Measurements from ENCODE around the gene ERC2.

Gene ERC2

DNA sequence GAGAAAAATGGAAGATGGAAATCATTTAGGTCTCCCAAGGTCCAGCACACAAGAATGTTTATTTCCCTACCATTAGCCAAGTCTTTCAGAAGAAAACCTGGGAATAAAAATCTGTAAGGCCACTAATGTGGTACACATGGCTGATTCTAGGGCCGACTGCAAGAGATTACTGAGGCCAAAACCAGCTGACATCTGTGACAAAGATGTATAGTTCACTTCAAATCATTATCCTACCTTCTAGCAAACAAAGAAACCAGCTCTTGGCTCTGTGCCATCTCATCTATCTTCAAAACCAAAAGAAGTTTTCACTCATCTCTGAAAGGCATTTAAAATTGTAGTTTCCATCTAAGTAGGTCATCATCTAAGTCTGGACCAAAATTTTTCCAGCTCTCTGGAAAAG is 43.9 kb downstream of the ERC2 start:
- no peak for DNase-seq

DNA sequence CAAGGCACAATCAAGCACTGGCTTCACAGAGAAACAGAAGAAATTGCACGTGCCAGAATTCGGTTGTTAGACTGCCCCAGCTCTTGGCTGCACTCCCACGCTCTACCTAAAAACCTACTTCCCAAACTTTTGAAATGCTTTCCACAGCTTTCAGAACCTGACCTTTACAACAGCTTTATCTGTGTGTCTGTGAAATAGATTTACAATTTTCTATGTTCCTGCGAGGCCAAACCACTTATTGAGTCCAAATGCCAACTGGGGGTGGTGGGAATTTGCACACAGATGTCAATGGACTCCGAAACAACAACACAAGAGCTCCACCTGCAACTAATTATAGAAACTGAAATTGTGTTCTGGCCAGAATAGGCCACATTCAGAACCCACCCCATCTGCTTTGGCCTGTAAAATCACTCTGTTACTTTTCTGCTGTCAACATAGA is 44.6 kb downstream of the ERC2 start:
- no peak for DNase-seq

DNA sequence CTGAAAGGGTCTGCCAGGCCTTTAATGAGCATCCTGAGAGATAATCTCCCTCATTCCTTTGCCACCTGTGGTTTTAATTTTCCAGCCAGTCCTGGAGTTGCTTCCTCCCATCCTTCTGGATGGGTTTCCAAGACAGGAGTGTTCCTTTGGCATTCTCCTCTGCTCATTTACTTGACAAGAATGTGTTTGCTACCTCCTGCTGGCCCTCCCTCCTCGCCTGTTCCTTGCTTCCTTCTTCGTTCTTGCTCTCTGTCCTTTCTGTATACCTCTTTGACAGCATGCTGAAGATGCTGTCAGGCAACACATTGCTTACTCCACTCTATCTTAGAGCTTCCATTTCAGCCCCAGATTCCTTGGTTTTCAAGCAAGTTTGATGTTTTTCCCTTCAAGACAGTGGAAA is 46.0 kb downstream of the ERC2 start:
- DNase-seq: no peak

DNA sequence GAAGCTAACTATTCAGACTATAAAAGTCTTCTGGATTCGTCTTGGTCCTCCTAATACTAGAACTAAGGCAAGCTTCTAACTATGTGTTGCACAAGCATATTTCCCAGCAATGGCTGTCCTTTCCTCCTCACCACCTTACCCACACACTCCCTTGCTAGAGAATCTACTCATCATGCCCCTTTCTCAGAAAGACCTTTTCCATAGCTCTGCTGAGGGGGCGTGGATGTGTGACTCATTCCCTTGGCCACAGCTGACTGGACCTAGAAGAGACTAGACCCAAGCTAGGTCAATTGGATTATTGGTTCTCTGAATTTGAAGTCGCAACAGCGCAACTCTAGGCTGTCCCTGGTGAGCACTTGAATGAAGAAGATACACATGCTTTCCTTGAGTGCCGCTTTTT is 47.1 kb downstream of the ERC2 start:
- no peak for DNase-seq

DNA sequence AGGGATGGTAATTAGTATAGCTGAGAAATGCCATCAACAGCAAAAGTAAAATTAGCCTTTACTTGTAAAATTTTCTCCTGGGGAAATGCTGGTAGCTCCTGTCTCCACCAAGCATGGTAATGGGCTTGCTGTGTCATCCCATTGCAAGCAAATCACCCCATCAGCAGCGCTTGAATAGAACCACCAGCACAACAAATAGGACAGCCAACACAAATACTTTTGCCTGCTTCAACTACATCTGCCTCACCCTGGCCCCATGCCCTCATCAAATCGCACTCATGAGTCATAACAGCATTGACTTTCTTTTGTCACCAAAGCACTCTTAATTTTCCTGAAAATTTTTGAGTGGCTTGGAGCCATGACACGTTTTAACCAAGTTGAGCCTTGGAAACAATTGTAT is 52.6 kb downstream of the ERC2 start:
- DNase-seq: no peak

DNA sequence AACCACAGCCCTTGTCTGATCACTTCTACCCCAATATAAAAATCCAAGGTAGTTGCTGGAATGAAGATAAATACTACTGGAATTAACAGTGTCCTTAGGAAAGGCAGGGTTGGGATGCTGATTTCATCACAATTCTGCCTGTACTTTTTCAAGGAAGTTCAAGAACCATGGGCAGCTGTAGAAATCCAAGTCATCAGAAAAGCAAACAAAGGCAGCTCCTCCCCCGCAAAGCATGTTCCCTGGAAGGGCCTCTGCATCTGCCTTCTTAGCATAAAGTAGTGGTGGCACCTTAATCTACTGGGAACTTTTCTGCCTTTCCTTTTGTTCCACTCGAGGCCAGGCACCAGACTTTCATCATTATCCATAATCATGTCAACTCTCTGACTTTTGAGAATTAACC is 54.4 kb downstream of the ERC2 start:
- DNase-seq: no peak

DNA sequence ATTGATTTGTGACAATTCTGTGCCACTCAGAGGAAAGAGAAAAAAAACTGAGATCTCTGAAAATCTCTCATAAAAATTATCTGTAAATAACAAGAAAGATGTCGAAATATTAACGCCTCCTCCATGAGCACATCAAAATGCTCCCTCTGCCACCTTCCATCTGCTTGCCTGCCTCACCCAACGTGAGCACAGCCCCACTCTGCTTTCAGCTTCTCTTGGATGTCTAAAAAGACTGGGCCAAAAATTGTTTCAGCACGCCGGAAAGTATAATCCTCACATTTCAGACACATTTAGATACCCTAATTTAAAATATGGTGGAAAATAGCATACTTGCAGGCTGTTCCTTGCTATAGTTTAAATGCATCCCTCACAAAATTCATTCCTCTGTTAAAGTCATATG is 57.1 kb downstream of the ERC2 start:
- no peak for DNase-seq

DNA sequence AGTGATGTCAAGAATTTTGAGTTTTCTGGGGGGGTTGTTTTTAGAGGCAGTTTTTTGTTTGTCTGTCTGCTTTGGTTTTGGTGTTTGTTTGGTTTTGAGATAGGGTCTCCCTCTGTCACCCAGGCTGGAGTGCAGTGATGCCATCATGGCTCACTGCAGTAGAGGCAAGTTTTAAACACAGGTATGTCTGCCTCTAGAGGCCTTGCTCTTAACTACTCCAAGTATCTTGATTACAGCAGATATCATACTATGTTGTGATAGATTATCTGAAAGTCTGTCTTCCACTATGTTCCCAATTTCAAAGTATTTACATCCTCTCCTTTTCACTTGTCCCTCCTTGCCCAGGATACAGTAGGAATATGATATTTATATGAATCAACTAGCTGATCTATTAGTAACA is 57.7 kb downstream of the ERC2 start:
- no peak for DNase-seq

DNA sequence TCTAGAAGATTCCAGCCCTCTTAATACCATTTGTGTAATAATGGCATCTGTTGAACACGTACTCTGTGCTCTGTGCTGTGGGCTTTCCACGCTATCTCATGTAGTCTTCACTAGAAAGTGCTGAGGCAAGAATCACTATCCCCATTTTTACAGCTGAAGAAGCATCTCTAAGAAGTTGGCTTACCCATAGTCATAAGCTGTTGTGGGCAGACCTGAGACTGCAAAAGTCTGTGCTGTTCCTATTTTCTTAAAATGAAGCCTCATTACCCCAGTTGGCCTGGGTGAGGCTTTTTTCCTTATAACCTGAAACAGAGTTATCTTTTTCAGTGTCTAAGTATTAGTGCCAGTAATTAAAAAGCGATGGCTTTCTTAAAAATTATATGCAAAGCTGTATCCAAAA is 58.5 kb downstream of the ERC2 start:
- no peak for DNase-seq

DNA sequence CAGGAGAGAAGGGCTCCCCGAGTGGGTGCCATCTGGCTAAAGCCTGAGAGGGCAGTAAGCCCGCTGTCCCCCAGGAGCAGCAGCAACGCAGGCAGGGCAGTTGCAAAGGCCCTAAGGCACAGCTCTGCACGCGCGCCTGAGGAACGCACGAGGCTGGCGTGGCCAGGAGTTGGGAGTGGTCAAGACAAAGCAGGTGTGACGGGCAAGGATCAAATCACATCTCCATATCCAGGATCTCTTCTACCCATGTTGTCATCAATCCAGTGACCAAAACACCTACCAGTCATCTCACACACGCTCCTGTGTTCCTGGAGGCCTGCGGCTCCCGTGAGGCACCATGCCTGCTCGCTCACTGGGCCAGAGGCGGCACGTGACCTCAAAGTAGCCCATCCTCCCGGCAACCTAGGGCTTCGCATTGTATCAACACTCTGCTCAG is 59.5 kb downstream of the ERC2 start:
- DNase-seq: no peak

DNA sequence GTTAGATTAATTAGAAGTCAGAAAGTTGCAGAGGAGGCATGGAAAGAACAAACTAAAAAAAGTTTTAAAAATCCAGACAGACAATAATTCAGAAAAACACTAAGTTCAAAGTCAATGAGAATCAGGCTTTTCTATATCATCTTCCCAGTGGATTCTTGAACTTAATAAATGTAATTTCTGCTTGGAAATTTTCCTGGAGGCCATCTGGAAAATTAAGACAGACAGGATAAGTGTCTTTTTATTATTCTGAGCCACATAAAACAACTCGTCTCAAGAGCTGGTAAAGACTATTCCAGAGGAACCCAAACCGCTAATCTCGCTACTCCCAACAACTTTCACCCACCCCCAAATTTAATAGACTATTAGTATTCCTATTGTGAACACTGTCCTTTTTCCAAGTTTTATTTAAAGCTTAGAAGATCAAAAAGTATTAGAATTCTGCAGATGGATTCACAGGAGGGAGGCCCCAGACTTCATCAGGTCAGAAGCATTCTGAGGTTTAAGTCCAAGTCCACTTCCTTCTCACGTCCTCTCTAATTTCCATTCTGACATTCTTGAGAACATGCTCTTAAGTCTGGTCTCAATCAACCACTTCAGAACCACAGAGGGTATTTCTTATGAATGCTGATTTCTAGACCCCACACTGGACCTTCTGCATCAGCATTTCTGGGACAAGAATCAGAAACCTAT is 61.3 kb downstream of the ERC2 start:
- no peak for DNase-seq

DNA sequence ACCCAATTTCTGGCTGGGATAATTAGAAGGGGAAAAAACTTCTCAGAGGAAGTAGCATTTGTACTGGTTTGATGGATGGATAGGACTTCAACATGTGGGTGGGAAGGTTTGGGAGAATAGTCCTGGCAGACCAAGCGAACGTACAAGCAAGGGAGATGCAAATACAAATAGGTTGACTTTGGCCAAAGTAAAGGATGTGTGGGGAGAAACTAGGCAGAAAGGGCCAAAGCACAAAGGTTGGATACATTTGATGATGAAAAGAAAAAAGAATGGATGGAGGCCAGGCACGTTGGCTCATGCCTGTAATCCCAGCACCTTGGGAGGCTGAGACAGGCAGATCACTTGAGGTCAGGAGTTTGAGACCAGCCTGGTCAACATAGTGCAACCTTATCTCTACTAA is 63.4 kb downstream of the ERC2 start:
- DNase-seq: no peak

DNA sequence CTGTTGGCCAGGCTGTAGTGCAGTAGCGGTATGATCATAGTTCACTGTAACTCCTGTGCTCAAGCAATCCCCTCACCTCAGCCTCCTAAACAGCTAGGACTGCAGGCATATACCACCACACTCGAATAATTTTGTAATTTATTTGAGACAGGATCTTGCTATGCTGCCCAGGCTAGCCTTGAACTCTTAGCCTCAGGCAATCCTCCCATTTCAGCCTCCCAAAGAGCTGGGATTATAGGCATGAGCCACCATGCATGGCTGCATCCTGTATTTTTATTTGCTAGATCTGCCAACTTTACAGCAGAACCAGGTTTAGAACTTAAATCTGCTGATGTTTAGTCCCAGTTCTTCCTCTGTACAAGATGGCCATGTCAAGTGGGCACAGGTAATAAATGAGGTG is 69.6 kb downstream of the ERC2 start:
- no peak for DNase-seq

DNA sequence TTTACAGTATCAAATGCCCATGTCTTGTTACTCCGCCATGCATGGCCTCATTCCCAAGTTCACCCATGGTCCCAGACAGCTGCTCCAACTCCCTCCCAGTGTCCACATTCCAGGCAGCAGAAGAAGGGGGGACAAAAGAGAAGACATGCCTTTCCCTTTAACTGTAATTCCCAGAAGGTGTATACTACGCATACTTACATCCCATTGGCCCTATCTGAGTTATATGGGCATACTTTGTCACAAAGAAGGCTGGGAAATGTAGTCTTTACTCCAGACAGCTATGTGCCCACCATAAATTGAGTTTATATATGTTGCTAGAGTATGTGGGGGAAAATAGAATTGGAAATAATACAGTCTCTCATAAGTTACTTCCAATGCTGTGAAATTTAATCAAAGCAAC is 70.5 kb downstream of the ERC2 start:
- DNase-seq: no peak

DNA sequence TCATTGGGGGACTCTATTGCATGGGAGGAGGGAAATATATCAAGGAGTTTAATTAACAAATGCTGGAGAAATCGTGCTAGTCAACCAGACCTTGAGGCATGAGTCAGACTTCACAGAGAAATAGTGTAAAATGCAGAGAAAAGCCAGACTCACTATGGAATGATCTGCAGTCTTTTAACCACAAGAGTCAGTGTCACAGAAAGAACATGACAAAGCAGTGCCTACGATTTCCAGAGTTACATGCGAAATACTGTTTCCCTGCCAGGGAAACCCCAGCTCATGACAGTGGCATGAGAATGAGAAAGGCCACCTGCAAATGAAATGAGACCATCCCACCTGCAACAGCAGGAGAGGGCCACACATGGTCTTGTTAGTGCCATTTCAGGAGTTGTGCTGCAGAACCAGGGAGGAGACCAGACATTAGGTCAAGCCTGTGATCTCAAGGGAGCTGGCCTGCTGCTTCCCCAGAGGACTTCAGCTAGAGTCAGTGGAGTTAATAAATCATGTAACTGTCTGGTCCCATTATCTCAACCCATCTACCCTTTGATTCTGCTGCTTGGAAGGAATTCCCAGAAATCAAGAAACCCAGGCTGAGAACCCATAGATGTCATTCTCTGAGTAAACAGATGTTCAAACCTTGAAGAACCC is 79.0 kb downstream of the ERC2 start:
- DNase-seq: no peak

DNA sequence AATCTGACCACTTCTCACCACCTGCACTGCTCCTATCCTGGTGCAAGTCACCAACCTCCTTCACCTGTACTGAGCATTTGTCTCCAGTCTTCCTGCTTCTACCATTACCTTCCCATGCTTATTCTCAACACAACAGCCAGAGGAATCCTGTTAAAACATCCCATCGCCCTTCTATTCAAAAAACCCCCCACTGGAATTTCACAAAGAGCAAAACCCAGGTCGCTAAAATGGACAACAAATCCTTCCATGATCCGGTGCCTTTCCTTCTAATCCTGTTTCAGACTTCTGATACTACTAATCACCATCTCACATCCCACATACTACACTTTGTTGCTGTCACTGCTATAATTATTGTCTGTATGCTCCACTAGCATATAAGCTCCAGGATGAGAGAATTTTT is 85.2 kb downstream of the ERC2 start:
- no peak for DNase-seq

DNA sequence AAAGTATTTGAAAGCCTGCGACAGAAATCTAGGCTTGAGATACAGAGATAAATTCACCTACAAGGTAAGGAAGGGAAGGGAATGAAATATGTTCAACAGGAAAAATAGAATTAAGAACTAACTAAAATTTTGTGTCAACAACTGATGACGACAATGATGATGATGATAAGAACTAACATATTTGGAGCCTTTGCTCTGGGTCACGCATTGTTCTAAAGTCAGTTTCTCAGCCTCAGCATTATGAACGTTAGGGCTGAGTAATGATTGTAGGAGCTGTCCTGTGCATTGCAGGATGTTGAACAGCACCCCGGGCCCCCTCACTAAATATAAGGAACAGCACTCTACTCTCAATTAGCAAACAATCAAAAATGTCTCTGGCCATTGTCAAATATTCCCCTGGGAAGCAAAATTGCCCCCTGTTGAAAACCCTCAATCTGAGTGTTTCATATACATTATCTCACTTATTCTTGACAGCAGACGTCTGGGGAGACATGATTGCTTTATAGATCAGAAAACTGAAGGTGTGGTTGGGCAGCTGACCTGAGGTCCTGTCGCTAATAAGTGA is 88.5 kb downstream of the ERC2 start:
- no peak for DNase-seq

DNA sequence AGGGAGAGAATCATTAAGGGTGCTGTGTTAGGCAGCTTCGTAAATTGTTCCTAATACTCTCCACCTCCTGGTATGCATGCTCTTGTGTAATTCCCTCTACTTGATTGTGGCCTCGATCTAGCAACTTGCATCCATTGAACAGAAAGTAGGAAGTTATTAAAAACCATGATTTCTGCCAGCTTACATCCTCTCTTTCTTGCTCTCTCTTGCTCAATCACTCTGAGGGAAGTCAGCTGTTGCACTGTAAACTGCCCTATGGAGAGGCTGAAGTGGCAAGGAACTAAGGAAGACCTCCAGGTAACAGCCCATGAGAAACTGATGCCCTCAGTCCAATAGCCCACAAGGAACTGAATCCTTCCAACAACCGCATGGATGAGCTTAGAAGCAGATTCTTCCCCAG is 92.6 kb downstream of the ERC2 start:
- no peak for DNase-seq

DNA sequence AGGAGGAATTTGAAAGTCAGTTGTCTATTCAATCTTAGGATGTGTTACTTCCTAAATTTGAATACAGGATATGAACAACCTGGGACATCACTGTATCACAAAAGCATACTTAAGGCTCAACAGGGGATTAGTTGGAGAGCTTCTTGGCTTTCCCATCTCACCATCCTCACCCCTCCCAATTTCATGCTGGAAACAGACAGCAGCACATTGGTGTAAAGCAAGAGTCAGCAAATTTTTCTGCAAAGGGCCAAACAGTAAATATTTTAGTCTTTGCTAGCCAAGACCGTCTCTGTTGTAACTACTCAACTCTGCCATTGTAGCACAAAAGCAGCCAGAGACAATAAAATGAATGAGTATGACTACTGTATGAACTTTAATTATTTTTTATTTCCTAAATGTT is 94.9 kb downstream of the ERC2 start:
- no peak for DNase-seq

DNA sequence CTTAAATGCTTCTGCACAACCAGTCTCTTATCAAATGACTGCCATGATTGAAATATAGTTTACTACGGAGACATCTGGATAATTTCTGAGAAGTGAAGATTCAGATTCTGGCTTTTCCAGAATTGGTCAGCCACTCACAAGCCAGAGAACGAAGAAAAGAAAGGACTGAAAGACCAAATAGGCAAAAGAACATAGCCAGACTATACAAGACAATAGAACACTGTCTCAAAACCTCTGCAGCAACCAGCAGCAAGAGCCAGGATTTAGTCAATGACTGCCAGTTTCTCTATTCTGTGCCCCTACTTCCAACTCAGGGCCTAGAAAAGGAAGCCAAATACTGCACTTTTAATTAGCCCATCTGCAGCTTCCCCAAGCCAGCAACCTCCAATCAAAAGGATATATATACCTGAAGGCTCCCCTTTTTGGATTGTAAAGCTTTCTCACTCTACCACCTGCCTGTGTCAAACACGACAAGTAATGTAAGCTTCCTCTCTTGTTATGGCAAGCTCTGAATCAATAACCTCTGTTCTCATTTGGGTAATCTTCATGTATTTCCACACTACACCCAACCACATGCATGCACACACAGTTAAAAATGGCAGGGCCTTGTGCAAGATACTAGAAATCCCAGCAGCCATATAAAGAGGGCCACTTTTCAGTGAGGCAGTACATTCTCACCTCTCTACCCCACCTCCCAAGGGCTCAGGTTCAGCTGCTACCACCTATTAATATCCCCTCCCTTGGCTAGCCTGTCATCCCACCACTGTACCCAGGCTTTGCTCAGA is 97.1 kb downstream of the ERC2 start:
- no peak for DNase-seq

DNA sequence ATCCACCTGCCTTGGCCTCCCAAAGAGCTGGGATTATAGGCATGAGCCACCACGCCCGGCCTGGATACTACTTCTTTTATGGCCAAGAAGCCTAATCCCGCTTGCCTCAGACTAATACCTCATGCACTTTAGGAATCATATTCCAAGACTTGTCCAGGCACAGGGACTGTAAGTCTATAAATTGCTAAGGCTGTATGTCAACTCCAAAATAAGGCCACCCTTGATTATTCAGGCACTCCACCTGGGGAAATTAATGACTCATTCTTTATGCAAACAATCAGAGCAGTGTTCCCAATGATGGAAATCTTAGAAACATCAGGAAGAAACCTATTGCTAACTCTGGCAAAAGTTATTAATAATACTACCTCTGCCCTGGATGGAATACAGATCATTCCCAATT is 98.4 kb downstream of the ERC2 start:
- DNase-seq: no peak

DNA sequence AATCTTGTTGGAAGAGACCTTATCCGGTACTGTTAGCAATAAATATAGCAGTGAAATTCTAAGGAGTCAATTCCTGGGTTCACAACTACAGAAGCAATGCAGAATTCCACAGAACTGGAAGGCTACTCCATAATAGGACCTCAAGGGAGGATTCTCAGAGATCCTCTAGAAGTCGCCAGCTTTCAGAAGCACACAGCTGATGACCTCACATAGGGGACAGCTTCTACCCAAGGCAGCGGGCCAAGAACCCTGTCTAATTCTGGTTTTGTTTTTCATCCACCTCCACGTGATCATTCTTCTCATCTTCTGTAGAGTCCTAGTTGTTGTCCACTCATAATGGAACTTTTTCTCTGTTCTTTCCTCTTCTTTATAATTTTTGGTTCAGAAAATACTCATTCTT is 99.4 kb downstream of the ERC2 start:
- DNase-seq: no peak

DNA sequence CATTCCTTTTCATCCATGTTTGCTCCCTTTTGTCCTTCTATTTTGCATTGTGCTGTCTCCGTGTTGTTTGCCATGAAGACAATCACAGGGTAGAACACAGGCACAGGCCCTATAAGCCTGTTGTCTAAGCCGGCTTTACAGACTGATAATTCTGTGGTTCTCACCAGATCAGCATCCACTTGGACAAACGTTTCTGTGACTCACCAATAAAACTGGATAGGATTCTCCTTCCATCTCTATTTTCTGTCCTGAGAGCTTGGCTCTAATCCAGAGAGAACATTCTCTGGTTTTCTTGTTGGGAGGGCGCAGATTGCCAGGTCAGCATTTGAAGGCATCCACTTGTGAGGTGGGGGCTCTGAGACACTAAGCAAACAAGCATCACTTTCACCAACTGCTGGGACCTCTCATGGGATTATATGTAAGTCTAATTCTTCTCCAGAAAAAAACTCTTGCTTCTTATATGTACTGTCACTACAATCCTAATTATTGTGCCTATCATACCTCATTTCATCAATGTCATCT is 101.6 kb downstream of the ERC2 start:
- DNase-seq: no peak

Data from NCI-H226 (cell line).